Neural cell (in vitro differentiated cells): ENCODE results near the gene ZNF358. TPM values are rescaled to one million over a fixed set of nuclear protein-coding genes. Genes with fewer than 3 reads are reported as not detected.
A peak's percentile ranks its signal among the peaks of the same experiment; 100 is the strongest.

ENCODE experiments used
- H2AFZ ChIP-seq: fragments of 200-600, 300-800 bp; sonication (generic), shearing (Covaris generic); 2 replicates; pipeline ENCODE4 v1.6.0; 2014; ENCODE audit warnings: low read depth, mild to moderate bottlenecking, antibody characterized with exemption, low read length, moderate library complexity
- H3F3A ChIP-seq: fragments of 200-600 bp; shearing (Covaris generic); 2 replicates; pipeline ENCODE4 v1.6.1; 2016; ENCODE audit warnings: mild to moderate bottlenecking, moderate library complexity, mixed read lengths, antibody characterized with exemption, low read length; ENCODE audit not compliant: insufficient read depth, poor library complexity, severe bottlenecking
- H3K27ac ChIP-seq: fragments of 200-600, 300-800 bp; sonication (generic), shearing (Covaris generic); 2 replicates; pipeline ENCODE4 v1.5.1; 2014; ENCODE audit warnings: mild to moderate bottlenecking, low read length, moderate library complexity
- H3K27me3 ChIP-seq: fragments of 300-800, 200-600 bp; sonication (generic), shearing (Covaris generic); 2 replicates; pipeline ENCODE4 v1.6.0; 2014; ENCODE audit warnings: mild to moderate bottlenecking, low read depth, low read length, moderate library complexity; ENCODE audit not compliant: insufficient read depth
- H3K36me3 ChIP-seq: fragments of 300-800, 200-600 bp; sonication (generic), shearing (Covaris generic); 2 replicates; pipeline ENCODE4 v1.5.1; 2014; ENCODE audit warnings: mild to moderate bottlenecking, antibody characterized with exemption, low read length, moderate library complexity; ENCODE audit not compliant: insufficient read depth
- H3K4me2 ChIP-seq: fragments of 300-800, 200-600 bp; sonication (generic), shearing (Covaris generic); 2 replicates; pipeline ENCODE4 v1.6.0; 2014; ENCODE audit warnings: mild to moderate bottlenecking, low read length
- H3K4me3 ChIP-seq: fragments of 300-800, 200-600 bp; sonication (generic), shearing (Covaris generic); 2 replicates; pipeline ENCODE4 v1.5.1; 2014; ENCODE audit warnings: mild to moderate bottlenecking, low read length, moderate library complexity
- H3K79me2 ChIP-seq: fragments of 200-600 bp; shearing (Covaris generic); replicated peaks from 2 replicates; pipeline ENCODE4 v1.6.0; 2014; ENCODE audit warnings: mild to moderate bottlenecking, low read length, moderate library complexity; ENCODE audit not compliant: insufficient read depth
- H3K9ac ChIP-seq: fragments of 300-800, 200-600 bp; sonication (generic), shearing (Covaris generic); 2 replicates; pipeline ENCODE4 v1.6.1; 2016; ENCODE audit warnings: mild to moderate bottlenecking, low read length, mixed read lengths
- H3K9me2 ChIP-seq: fragments of 200-600 bp; shearing (Covaris generic); 2 replicates; pipeline ENCODE4 v1.6.1; 2016; ENCODE audit warnings: mild to moderate bottlenecking, low read length, mixed read lengths; ENCODE audit not compliant: insufficient read depth
- H3K9me3 ChIP-seq: fragments of 200-600, 300-800 bp; sonication (generic), shearing (Covaris generic); 2 replicates; pipeline ENCODE4 v1.6.1; 2016; ENCODE audit warnings: mild to moderate bottlenecking, mixed run types, low read length, moderate library complexity, mixed read lengths
- H4K20me1 ChIP-seq: fragments of 200-600 bp; shearing (Covaris generic); 2 replicates; pipeline ENCODE4 v1.6.1; 2016; ENCODE audit warnings: mild to moderate bottlenecking, mixed run types; ENCODE audit not compliant: insufficient read depth
- EP300 ChIP-seq: fragments of 450-650 bp; conservative IDR thresholded peaks from 2 replicates; pipeline ENCODE4 v1.6.1; 2014; ENCODE audit warnings: antibody characterized with exemption, mild to moderate bottlenecking, moderate library complexity; ENCODE audit not compliant: poor library complexity, severe bottlenecking
- EZH2 ChIP-seq: fragments of 200-600, 300-800 bp; shearing (Covaris generic), sonication (generic); IDR thresholded peaks from 2 replicates; pipeline ENCODE4 v1.6.1; 2014; ENCODE audit warnings: antibody characterized with exemption, low read length, borderline replicate concordance, mild to moderate bottlenecking; ENCODE audit not compliant: insufficient read depth, poor library complexity, severe bottlenecking
- MXI1 ChIP-seq: fragments of 450-650 bp; conservative IDR thresholded peaks from 2 replicates; pipeline ENCODE4 v1.6.1; 2014; ENCODE audit warnings: antibody characterized with exemption, mild to moderate bottlenecking; ENCODE audit not compliant: poor library complexity, severe bottlenecking
- POLR2AphosphoS5 ChIP-seq: IDR thresholded peaks from 2 replicates; pipeline ENCODE4 v1.6.1; 2012
- RAD21 ChIP-seq: fragments of 450-650 bp; conservative IDR thresholded peaks from 2 replicates; pipeline ENCODE4 v1.6.1; 2014; ENCODE audit warnings: antibody characterized with exemption, mild to moderate bottlenecking, moderate library complexity
- REST ChIP-seq: IDR thresholded peaks from 2 replicates; pipeline ENCODE4 v1.6.1; 2012; ENCODE audit warnings: borderline replicate concordance
- SMC3 ChIP-seq: fragments of 450-650 bp; conservative IDR thresholded peaks from 2 replicates; pipeline ENCODE4 v1.6.1; 2014; ENCODE audit warnings: antibody characterized with exemption, mild to moderate bottlenecking, moderate library complexity; ENCODE audit not compliant: poor library complexity
- TAF1 ChIP-seq: IDR thresholded peaks from 2 replicates; pipeline ENCODE4 v1.6.1; 2012; ENCODE audit warnings: low read depth
- polyA plus RNA-seq: library from polyadenylated mRNA; depleted of rRNA; stranded (reverse); fragments of >200 nt; gene quantifications from 2 replicates; pipeline ENCODE4 v1.2.3, GENCODE V29; 2014
- TF ChIP-seq, protein P1 (sequence below): fragments of 450-650 bp; IDR thresholded peaks from 2 replicates; pipeline ENCODE4 v1.5.1; 2014; ENCODE audit warnings: antibody characterized with exemption, mild to moderate bottlenecking, moderate library complexity; ENCODE audit not compliant: poor library complexity, severe bottlenecking

The ZNF358 gene
- polyA plus RNA-seq, 1 donor from 2014 or later = 22.0 TPM

DNA sequence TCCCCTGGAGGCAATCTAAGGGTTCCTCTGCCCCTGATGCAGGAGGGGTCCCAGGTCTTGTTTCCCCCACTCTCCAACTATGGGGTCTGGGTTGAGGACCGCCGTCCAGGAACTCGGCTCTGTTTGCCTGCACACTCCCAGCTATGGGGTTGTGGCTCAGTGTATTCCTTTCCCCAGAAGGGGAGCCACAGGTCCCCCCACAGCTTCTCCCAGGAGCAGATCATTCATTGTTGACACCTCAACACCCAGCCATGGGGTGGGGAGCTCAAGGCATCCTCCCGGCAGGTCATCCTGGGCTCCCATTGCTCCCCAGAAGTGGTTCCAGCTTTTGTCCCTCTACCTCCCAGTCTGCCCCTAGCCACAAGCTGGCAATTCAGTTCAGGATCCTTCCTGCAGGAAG, 975 bp downstream of the ZNF358 start:
- TF ChIP-seq REST (no peak), EZH2 (no peak), MXI1 (no peak), SMC3 (no peak), POLR2AphosphoS5 (no peak), EP300 (no peak), RAD21 (no peak), TAF1 (no peak)
- TF ChIP-seq, protein P1, sequence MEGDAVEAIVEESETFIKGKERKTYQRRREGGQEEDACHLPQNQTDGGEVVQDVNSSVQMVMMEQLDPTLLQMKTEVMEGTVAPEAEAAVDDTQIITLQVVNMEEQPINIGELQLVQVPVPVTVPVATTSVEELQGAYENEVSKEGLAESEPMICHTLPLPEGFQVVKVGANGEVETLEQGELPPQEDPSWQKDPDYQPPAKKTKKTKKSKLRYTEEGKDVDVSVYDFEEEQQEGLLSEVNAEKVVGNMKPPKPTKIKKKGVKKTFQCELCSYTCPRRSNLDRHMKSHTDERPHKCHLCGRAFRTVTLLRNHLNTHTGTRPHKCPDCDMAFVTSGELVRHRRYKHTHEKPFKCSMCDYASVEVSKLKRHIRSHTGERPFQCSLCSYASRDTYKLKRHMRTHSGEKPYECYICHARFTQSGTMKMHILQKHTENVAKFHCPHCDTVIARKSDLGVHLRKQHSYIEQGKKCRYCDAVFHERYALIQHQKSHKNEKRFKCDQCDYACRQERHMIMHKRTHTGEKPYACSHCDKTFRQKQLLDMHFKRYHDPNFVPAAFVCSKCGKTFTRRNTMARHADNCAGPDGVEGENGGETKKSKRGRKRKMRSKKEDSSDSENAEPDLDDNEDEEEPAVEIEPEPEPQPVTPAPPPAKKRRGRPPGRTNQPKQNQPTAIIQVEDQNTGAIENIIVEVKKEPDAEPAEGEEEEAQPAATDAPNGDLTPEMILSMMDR = no peak
- Histone ChIP-seq H2AFZ (peak overlapping the region; percentile 38), H3F3A (no peaks in the 10 kb centered on the region), H3K9me3 (no peaks in the 10 kb centered on the region), H3K9me2 (no peaks in the 10 kb centered on the region), H3K9ac (peak overlapping the region; percentile 92), H3K4me3 (peak overlapping the region; percentile 93), H3K4me2 (peak overlapping the region; percentile 84), H3K27me3 (no peaks in the 10 kb centered on the region), H3K27ac (peak overlapping the region; percentile 77), H3K36me3 (no peaks in the 10 kb centered on the region), H3K79me2 (peaks cover 22% of the 10 kb centered on the region), H4K20me1 (no peaks in the 10 kb centered on the region)

DNA sequence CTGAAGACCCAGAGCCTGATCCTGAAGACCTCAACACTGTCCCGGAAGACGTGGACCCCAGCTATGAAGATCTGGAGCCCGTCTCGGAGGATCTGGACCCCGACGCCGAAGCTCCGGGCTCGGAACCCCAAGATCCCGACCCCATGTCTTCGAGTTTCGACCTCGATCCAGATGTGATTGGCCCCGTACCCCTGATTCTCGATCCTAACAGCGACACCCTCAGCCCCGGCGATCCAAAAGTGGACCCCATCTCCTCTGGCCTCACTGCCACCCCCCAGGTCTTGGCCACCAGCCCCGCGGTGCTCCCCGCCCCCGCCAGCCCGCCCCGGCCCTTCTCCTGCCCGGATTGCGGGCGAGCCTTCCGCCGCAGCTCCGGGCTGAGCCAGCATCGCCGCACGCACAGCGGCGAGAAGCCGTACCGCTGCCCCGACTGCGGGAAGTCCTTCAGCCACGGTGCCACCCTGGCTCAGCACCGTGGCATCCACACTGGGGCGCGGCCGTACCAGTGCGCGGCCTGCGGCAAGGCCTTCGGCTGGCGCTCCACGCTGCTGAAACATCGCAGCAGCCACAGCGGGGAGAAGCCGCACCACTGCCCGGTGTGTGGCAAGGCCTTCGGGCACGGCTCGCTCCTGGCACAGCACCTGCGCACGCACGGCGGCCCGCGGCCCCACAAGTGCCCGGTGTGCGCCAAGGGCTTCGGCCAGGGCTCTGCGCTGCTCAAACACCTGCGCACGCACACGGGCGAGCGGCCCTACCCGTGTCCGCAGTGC, 3.6 kb downstream of the ZNF358 start:
- Histone ChIP-seq H3K27me3 (no peaks in the 10 kb centered on the region), H3K27ac (no peak overlapping the region), H3K79me2 (peaks cover 22% of the 10 kb centered on the region), H3F3A (no peaks in the 10 kb centered on the region), H3K4me3 (no peak overlapping the region), H4K20me1 (no peaks in the 10 kb centered on the region), H3K9me3 (no peaks in the 10 kb centered on the region), H3K9ac (no peak overlapping the region), H3K9me2 (no peaks in the 10 kb centered on the region), H3K4me2 (no peak overlapping the region), H3K36me3 (no peaks in the 10 kb centered on the region), H2AFZ (no peak overlapping the region)
- TF ChIP-seq MXI1 = no peak
- TF ChIP-seq POLR2AphosphoS5 = no peak
- TF ChIP-seq EP300 = no peak
- TF ChIP-seq REST = no peak
- TF ChIP-seq RAD21 = no peak
- TF ChIP-seq SMC3 = no peak
- no peak for TF ChIP-seq EZH2
- TF ChIP-seq, protein P1 = no peak
- TF ChIP-seq TAF1 = no peak
